Spleen (tissue), 7 donors: Measurements from ENCODE around the gene SHC4.

Experiments
- POLR2A ChIP-seq, 3 donors: fragments of 450-650 bp; IDR thresholded peaks; one replicate each; pipeline ENCODE4 v1.5.1; 2017; ENCODE audit warnings: antibody characterized with exemption in 3 of 3, mild to moderate bottlenecking in 1 of 3
- TF ChIP-seq, protein P1 (sequence below), 11 experiments: fragments of 200-600 bp in 7 of 11; fragments of 450-650 bp in 4 of 11; sonication (generic) in 4 of 11; IDR thresholded peaks in 8 of 11; conservative IDR thresholded peaks in 3 of 11; 1 replicate in 7 of 11; 2 replicates in 4 of 11; pipeline versions ENCODE4 v1.4.0 to v1.8.0; 2016 to 2021; ENCODE audit warnings: antibody characterized with exemption in 11 of 11, inconsistent platforms in 4 of 11, mild to moderate bottlenecking in 1 of 11
- donor health status: DM: no; HTN: no; CAD: no; lungs with moderate emphysema.
- donor health status: DM: no; HTN: no; CAD: no.
- donor health status: DM: no; HTN: no; CAD: no.

GRCh38 chr15:48888191-48888590 is 75.5 kb downstream of the SHC4 start:
- TF ChIP-seq, protein P1, sequence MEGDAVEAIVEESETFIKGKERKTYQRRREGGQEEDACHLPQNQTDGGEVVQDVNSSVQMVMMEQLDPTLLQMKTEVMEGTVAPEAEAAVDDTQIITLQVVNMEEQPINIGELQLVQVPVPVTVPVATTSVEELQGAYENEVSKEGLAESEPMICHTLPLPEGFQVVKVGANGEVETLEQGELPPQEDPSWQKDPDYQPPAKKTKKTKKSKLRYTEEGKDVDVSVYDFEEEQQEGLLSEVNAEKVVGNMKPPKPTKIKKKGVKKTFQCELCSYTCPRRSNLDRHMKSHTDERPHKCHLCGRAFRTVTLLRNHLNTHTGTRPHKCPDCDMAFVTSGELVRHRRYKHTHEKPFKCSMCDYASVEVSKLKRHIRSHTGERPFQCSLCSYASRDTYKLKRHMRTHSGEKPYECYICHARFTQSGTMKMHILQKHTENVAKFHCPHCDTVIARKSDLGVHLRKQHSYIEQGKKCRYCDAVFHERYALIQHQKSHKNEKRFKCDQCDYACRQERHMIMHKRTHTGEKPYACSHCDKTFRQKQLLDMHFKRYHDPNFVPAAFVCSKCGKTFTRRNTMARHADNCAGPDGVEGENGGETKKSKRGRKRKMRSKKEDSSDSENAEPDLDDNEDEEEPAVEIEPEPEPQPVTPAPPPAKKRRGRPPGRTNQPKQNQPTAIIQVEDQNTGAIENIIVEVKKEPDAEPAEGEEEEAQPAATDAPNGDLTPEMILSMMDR (IDR thresholded peaks at IDR 0.05 in 8 of 11, conservative IDR thresholded peaks at IDR 0.05 in 3 of 11), result no peak
- no peak for TF ChIP-seq POLR2A (IDR thresholded peaks at IDR 0.05)
